HG03159 (cell line): ENCODE measurements around the gene ICA1.
"Not testable (repeated sequence)": the region's sequence is repeated elsewhere in the genome, so short reads cannot be mapped to it uniquely, and the experiment has no call there.

Experiments
- ATAC-seq: cut with Tn5 transposase; IDR thresholded peaks from one replicate; pipeline ENCODE4 v1.9.1; 2021; ENCODE audit warnings: mild to moderate bottlenecking, moderate library complexity; ENCODE audit not compliant: unreplicated experiment

The ICA1 gene

DNA sequence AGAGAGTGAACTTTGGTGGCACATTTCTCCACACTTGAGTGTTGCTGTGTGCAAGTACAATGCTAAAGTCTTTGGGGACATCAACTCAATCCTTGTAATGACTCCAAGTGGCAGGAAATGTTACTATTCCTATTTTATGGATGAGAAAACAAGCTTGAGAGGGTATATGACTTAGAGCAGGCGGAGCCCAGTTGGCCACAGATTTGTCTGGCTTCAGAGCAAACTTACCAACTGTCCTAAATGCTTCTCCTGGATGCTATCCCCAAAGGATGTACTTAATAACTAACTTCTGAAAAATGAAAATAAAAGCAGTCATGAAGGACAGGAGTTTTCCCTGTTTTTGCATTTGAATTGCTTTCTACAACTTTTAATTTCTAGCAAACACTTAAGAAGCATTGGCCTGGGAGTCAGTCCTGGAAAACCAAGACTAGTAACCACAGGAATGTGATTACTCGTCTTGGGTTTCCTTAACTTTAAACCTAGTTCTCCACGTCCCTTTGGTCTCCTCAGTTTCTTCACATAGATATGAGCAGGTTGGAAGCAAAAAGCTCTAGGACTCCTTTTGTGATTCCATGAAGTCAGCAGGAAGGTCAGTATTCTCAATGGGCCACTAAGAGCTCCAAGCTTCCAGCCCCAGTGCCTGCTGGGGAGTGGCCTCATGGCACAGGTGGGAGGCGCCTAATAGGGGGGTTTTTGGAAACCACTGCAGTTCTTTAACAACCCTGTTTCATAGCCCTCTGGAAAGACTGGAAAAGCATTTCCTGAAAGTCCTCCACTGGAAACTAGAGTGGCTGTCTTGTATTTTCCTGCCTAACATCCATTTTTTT lies 152.6 kb downstream of the ICA1 start:
- no peak for ATAC-seq

DNA sequence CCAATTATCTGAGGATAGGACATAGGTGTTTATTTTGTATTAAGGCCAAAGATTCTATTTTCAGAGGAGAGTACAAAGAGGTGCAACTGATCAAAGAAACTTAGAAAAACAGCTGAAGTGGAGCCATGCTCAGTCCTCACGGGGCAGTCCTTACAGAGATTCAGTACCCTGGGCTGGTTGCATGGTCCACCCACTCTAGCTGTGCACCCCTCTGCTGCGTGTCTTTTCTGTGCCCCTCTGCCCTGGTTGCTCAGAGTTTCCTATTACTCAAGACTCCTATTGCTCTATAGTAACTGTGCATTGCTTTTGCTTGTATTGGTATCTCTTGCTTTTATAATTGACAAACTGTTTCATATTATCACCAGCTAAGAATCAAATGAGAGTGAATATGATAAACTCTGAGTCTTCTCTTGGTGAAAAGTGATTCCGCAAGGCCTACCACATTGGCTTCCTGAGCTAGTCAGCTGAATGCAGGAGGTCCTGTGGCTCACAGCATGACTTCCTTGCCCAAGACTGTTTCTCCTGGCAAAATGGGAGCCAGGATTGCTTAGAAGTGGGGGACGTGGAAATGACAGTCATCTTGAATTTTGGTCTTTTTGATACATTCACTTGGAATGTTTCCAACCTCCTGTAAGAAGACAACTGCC lies 156.4 kb downstream of the ICA1 start:
- ATAC-seq = no peak

DNA sequence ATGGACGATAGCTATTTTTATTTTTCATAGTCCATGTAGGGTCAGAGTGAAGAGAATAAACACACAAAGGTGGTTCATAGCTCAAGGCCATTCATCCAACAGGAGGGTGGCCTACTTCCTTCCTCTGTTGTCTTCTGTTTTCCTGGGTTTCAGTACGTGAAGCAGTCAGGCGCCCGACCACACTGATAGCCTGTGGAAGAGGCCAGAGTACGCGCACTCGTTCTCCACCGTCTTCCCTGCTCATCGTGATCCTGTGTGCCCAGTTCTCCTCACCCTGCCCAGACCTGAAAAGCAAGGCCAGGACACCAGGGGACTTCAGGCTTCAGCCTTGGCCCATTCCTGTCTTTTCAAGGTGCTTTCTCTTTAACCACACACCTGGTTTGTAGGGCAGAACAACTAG lies 158.7 kb downstream of the ICA1 start:
- no peak for ATAC-seq

DNA sequence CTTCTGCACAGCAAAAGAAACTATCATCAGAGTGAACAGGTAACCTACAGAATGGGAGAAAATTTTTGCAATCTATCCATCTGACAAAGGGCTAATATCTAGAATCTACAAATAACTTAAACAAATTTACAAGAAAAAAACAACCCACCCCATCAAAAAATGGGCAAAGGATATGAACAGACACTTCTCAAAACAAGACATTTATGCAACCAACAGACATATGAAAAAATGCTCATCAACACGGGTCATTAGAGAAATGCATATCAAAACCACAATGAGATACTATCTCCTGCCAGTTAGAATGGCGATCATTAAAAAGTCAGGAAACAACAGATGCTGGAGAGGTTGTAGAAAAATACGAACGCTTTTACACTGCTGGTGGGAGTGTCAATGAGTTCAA lies 160.7 kb downstream of the ICA1 start:
- not testable (repeated sequence) for ATAC-seq

DNA sequence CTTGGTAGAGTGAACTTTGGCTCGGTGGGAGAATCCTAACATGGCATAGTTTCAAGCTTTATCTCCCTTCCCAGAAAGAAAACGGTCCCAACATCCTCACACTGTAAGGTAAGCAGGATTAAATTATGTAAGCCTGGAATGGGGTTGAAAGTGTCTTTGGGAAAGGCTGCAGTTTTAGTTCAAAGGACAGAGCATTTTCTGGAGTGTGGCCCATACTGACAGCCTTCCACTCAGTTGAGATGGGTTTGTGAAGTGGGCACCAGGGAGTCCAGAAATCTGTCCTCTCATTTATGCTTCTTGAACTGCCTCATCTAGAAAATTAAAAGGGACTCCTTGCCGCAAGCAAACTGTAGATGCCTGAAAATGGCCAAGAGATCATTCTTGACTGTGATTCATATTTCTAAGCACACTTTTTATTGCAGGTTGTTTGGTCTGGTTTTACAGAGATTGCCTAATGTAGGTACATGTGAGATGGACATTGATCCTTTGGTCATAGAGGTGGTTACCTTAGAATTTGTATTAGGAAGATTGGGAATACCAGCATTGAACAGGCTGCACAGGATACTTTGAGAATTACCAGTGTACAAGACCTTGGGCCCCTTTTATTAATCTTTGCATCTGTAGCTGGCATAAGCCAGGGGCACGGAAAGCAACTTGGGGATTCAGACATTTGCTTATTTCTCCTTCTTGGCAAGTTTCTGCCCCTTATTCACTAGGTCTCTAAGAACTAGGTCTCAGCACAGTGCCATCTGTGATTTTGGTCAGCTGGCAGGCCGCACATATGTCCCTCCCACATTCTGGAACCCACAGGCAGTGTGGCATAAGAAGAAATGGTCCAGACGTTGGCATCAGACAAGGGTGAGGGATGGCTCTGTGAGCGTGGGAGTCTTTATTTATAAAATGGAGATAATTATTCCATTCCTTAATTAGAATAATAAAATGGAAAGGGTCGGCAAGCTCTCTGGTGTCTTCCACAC lies 167.5 kb downstream of the ICA1 start:
- ATAC-seq = no peak

DNA sequence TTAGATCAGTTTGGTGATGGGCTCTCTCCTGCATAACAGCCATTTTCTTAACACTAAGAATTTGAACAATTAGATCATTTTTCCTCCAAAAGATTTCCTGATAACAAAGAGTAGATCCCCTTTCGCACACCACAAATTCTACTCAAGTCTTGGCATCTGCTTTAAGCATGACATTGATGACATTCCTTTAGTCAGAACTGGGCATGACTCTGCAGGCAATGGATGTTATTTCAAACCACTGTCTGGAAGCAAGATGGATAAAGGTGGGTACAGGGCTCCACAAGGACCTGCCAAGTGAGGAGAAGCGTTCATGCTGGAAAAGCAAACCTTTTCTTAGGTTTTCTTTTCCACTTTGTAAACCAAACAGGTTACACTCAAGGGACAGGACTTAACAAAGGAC lies 169.8 kb downstream of the ICA1 start:
- ATAC-seq = no peak

DNA sequence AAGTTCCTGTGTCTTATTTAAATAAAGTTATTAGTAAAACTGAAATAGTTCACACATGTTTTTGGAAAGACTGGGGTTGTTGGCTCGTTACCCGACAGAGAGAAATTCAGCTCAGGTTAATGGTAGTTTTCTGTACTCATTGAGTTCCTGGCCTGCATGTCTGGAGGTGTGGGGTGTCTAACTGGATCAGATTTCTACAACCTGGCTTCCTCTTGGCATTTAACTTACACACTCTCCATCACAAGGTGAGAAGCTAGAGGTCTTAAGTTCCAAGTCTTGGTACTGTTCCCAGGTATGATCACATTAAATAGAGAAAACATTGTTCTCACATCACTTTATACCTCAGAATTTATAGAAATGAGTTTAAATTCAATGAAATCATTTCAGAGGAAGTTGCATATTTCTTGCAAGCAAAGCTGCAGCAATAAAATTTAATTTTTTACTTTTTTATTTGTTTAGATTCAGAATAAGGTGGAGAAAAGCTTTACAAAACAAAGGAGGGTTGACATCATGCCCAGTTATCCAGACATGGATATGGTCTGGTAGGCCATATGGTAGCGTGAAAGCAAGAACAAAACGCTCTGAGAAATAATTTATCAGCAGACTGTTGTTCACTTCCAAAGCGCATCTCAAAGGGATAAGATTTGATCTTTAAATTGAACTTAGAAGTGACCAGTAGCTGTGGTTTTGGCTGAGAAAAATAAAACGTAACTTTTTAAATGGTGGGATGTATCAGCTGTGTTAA lies 172.8 kb downstream of the ICA1 start:
- no peak for ATAC-seq

DNA sequence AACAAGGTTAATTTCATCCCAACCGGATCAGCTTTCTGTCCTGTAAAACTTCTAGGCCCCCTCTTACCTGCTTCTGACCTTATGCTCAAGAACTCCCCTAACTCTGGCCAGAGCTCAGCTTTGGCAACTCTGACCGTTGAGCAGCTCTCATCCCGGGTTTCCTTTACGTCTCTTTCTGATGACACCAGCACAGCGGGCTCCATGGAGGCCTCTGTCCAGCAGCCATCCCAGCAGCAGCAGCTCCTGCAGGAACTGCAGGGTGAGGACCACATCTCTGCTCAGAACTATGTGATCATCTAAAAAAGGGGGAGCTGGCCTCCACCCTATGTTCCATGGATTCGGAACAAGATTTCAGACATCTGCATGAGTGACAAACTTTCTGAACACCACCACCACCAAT lies 175.7 kb downstream of the ICA1 start:
- ATAC-seq = no peak

DNA sequence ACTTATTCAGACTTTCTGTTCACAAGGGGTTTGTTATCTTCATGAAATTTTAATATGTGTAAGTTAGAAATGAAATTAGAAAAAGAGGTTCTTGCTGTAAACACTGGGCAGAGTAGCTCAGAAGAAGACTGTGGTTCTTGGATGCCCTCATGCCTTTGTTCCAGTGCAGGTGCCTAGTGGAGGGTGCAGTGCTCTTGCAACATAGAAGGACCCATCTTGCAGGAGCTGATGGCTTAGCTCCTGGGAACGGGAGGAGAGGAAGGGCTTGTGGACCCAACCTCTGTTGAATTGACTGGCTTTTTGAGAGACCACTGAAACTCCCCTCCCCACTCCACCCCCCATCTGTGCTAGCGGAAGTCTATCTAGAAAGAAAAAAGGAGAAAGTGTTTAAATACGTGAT lies 176.5 kb downstream of the ICA1 start:
- ATAC-seq = no peak

DNA sequence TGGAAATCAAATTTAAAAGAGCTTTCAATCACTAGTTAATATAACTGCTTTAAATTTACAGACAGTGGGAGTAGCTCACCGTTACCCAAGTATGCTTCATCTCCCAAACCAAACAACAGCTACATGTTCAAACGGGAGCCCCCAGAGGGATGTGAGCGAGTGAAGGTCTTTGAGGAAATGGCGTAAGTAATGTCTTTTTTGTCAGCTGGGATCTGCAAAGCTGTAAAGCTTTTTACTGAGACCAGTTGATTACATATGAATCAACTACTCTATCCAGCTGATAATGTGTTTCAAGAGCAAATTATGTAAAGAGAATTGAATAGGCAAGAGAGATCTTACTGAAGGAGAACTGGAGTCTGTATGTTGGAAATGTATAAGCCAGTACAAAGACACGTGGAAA lies 177.1 kb downstream of the ICA1 start:
- ATAC-seq = no peak

DNA sequence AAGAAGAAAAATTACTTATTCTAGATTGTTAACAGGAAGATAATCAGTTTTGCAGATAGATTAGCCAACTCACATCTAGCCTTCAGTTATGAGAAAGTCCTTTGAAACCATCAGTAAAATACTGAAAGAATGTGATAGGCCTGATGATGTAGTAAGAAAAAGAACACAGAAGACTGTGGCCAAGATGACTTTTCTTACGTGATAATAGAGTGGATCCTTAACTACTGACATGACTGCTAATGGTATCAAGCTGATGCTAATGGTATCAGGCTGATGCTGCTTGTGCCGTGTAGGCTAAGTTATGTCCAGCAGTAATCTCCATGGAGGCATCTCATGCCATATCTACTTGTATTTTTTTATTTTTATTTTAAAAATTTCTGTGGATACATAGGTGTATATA lies 179.2 kb downstream of the ICA1 start:
- no peak for ATAC-seq

DNA sequence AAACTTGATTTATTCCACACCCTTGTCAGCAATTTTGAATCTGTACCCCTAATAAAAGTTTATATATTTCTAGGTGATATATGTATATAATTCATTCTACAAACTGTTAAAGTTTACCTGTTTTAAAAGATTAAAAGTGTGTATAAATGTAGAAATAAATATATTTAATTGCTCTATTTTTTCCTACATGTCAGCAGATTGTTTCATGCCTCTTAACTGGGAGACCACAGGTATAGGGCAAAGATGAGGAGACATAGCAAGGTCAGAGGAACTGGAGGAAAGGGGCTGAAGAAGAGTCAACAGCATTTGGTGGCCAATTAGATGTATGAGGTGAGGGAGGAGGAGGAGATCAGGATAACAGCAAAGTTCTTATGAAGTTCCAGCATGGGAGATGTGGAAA lies 183.5 kb downstream of the ICA1 start:
- no peak for ATAC-seq

DNA sequence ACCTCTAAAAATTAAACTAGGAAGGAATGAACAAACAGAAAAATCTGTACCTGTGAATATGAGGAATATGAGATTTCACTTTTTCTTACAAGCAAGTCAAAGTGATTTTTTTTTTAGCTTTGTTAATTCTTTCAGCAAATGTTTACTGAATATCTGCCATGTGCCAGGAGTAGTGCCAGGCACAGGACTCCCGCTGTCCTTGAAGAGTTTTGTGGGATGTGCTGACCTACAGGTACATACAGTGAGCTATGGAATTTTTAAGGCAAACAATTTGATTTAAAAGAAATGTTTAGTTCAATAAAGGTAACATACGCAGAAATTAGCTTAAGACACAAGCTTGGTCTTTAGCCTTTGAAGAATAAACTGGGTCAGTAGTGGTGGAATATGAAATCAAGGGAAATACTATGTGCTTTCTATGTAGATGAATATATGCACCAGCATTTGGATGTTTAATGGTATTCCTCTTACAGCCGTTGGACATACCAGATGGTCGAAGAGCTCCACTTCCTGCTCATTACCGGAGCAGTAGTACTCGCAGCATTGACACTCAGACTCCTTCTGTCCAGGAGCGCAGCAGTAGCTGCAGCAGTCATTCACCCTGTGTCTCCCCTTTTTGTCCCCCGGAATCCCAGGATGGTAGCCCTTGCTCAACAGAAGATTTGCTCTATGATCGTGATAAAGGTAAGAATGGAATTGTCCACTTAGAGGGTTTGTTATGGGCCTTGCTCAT lies 191.4 kb downstream of the ICA1 start:
- ATAC-seq = no peak

DNA sequence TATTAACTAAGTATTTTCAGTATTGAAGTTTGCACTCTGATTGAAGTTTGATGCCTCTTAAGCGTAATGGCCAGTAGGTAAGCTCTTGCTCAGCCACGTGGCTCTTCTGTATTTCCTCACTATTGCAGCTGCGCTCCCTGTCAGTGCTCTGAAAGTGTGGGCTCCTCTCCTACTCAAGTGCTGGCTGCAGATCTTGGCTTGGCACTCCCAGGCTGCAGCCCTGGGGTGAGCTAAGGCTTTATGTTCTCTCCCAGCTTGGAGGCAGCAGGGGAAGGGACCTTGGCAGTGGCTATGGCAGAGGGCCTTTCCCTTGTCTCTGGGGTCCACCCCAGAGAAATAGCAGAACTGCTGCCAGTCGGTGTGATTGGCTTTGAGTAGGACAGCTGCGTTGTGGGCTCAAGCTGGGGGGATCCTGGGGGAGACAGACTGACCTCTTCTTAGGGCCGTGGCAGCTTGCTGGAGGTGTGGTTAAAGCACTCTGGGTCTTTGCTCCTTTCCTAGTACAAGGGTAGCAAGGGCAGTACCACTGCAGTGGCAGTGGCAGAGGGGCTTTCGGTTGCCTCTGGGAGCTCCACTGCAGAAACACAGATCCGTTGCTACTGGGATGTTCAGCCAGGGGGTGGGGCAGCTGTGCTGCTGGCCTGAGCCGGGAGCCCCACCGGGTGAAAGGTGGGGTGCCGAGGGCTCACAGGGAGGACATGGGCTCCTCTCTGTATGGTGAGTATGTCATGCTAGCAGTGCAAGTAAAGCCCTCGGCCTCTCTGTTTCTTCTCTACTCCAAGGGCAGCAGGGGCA lies 192.9 kb downstream of the ICA1 start:
- ATAC-seq = no peak

DNA sequence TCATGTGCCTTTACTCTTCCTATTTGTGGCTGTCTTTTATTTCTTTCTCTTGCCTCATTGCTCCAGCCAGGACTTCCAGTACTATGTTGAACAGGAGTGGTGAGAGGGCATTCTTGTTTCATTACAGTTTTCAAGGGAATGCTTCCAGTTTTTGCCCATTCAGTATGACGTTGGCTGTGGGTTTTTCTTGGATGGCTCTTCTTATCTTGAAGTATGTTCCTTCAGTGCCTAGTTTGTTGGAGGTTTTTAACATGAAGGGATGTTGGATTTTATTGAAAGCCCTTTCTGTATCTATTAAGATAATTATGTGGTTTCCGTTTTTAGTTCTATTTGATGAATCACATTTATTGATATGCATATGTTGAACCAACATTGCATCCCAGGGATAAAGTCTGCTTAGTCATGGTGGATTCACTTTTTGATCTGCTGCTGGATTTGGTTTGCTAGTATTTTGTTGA lies 196.6 kb downstream of the ICA1 start:
- ATAC-seq = no peak

DNA sequence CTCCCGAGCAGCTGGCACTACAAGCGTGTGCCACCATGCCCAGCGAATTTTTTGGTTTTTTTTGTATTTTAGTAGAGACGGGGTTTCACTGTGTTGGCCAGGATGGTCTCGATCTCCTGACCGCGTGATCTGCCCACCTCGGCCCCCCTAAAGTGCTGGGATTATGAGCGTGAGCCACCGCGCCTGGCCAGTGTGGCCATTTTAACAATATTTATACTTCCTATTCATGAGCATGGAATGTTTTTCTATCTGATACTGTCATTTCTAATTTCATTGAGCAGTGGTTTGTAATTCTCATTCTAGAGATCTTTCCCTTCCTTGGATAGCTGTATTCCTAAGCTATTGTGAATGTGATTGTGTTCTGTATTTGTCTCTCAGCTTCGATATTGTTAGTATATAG lies 197.1 kb downstream of the ICA1 start:
- no peak for ATAC-seq

DNA sequence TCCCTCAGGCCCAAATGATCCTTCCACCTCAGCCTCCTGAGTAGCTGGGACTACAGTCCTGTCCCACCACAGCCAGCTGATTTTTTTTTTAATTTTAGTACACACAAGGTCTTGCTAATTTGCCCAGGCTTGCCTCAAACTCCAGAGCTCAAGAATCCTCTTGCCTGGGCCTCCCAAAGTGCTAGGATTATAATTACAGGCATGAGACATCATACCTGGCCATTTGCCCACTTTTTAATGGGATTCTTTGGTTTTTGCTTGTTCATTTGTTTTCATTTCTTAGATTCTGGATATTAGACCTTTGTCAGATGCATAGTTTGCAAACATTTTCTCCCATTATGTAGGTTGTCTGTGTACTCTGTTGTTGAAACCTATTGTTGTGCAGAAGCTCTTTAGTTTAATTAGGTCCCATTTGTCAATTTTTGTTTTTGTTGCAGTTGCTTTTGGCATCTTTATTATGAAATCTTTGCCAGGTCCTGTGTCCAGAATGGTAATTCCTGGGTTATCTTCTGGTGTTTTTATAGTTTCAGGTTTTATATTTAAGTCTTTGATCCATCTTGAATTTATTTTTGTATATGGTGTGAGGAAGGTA lies 198.2 kb downstream of the ICA1 start:
- ATAC-seq = no peak

DNA sequence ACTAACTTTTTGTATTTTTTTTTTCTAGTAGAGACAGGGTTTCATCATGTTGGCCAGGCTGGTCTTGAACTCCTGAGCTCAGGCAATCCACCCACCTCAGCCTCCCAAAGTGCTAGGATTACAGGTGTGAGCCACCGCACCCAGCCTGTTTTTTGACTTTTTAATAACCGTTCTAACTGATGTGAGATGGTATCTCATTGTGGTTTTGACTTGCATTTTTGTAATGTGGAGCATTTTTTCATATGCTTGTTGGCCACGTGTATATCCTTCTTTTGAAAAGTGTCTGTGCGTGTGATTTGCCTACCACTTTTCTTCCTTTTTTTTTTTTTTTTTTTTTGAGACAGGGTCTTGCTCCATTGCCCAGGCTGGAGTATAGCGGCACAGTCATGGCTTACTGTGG lies 198.7 kb downstream of the ICA1 start:
- not testable (repeated sequence) for ATAC-seq
